ENCODE results near the gene DENND1A. TPM values are rescaled to one million over a fixed set of nuclear protein-coding genes. Genes with fewer than 3 reads are reported as not detected.

The DENND1A gene
- total and polyA plus RNA-seq, 4 donors: 13.4 to 30.5 (median 28.3) TPM

DNA sequence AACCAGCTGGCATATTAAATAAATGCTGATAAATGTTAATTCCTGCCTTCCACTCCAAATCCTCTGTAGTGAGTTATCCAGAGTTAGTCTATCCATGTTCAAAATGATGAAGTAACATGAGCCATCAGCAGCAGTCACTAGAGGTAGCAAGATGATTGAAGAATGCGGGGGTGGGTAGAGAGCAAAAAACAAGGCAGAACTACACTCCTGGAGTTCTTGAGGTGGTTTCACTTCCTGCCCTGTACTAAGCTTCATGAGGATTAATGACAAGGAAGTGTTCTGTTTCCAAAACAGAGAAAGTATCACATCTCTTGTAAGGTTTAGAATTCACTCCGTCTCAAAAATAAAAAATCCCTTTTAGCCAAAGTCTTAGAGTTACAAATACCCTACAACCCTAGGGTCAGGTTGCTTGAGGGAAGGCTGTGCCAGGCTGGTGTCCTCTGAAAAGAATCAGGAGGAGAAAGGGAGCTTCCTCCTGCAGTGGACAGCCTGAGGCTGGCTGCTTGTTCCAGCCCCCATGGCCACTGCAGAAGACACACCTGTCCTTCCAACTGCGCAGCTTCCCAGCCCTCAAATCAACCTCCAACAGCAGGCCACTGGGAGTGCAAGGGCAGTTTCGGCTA is 180.2 kb downstream of the DENND1A start:
- Histone ChIP-seq H3K4me1 (ENCODE audit: control insufficient read depth, insufficient read depth, low read length) (peaks cover 12% of the 10 kb centered on the region), H3K27me3 (ENCODE audit: control insufficient read depth, insufficient read depth, low read length) (no peaks in the 10 kb centered on the region), H3K9me3 (ENCODE audit: control insufficient read depth, insufficient read depth, low read length) (no peaks in the 10 kb centered on the region), H3K36me3 (ENCODE audit: control insufficient read depth, insufficient read depth, low read length) (no peaks in the 10 kb centered on the region), H3K27ac (ENCODE audit: low read depth, low read length) (no peak overlapping the region), H3K4me3 (ENCODE audit: low read depth, low read length) (no peak overlapping the region)
- 76% methylated on average over 2 of the region's 4 CpGs for WGBS (ENCODE audit: insufficient coverage)
- no peak for DNase-seq (ENCODE audit: low read depth in 4 of 6, low spot score in 6 of 6)

DNA sequence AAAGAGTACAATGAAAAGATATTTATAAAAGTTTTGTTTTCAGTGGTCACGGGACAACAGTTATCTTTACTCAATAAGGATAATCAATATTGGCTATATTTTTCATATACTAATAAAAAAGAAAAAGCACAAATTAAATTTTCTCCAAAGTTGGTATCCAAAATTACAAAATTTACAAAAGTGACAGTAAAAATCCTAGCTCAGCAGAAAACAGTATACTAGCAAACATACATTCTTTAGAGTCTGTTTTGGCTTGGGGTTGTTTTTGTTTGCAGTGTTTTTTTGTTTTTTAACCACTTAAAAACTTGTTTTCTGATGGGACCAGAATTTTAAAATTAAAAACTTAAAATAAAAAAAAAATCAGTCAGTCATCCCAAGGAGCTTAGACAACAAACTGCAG is 183.2 kb downstream of the DENND1A start:
- Histone ChIP-seq H3K36me3 (ENCODE audit: control insufficient read depth, insufficient read depth, low read length) (no peaks in the 10 kb centered on the region), H3K4me3 (ENCODE audit: low read depth, low read length) (no peak overlapping the region), H3K4me1 (ENCODE audit: control insufficient read depth, insufficient read depth, low read length) (peaks cover 17% of the 10 kb centered on the region), H3K27me3 (ENCODE audit: control insufficient read depth, insufficient read depth, low read length) (no peaks in the 10 kb centered on the region), H3K27ac (ENCODE audit: low read depth, low read length) (no peak overlapping the region), H3K9me3 (ENCODE audit: control insufficient read depth, insufficient read depth, low read length) (no peaks in the 10 kb centered on the region)
- no peak for DNase-seq (ENCODE audit: low read depth in 4 of 6, low spot score in 6 of 6)
- no CpG with 5 or more reads among the region's 1 CpG for WGBS (ENCODE audit: insufficient coverage)

DNA sequence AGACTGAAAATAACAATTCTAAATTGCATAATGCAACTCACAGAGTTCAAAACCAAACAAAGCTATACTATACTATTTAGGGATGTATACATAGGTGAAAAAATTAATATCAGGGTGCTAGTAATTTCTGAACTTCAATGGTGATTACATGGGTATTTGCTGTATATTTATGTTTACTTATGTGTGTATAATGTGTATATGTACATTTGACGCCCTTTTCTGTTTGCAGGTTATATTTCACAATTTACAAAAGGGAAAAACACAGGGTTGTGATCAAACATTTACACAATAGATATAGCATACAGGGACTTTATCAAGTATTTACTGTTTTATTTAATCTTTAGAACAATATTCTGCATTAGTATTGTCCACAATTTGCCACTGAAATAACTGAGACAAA is 184.0 kb downstream of the DENND1A start:
- no CpG with 5 or more reads among the region's 1 CpG for WGBS (ENCODE audit: insufficient coverage)
- Histone ChIP-seq H3K27ac (ENCODE audit: low read depth, low read length) (no peak overlapping the region), H3K27me3 (ENCODE audit: control insufficient read depth, insufficient read depth, low read length) (no peaks in the 10 kb centered on the region), H3K9me3 (ENCODE audit: control insufficient read depth, insufficient read depth, low read length) (no peaks in the 10 kb centered on the region), H3K4me3 (ENCODE audit: low read depth, low read length) (no peak overlapping the region), H3K36me3 (ENCODE audit: control insufficient read depth, insufficient read depth, low read length) (no peaks in the 10 kb centered on the region), H3K4me1 (ENCODE audit: control insufficient read depth, insufficient read depth, low read length) (peaks cover 17% of the 10 kb centered on the region)
- DNase-seq (ENCODE audit: low read depth in 4 of 6, low spot score in 6 of 6): no peak

DNA sequence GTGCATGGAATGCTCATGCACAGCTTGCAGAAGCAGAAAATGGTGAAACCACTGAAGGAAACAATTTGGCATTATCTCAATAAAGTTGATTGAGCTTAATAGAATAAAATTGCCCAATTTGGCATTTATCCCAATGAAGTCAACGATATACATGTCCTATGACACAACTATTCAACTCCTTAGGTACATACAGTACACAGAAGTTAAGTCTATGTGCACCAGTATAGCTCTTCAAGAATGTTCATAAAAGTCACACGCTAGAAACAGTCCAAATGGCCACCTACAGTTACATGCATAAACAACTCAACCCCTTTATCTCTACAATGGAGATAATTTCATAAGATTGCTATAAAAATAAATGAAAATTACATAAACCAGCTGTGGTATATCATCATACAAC is 184.5 kb downstream of the DENND1A start:
- no peak overlapping the region for H3K4me3 ChIP-seq (ENCODE audit: low read depth, low read length)
- WGBS (ENCODE audit: insufficient coverage): 40% methylated on average over 1 of the region's 2 CpGs

DNA sequence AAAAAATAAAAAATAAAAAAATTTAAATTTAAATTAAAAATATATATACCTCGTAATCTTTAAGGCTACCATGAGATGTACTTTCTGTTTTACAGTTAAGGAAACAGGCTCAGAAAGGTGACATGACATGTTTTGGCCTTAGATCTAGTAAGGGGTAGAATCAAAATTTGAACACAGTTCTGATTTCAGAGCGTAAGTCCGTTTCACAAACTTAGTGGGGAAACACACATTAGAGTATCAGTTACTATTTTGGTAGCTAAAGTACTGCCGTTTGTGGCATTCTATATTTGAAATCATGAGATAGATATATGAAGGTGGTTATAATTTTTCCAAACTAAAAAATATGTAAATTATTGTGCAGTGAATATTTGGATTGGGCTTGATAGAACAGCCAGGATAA is 186.2 kb downstream of the DENND1A start:
- no CpG with 5 or more reads among the region's 4 CpGs for WGBS (ENCODE audit: insufficient coverage)
- Histone ChIP-seq H3K27ac (ENCODE audit: low read depth, low read length) (no peak overlapping the region), H3K4me3 (ENCODE audit: low read depth, low read length) (no peak overlapping the region), H3K9me3 (ENCODE audit: control insufficient read depth, insufficient read depth, low read length) (no peaks in the 10 kb centered on the region), H3K4me1 (ENCODE audit: control insufficient read depth, insufficient read depth, low read length) (peaks cover 8% of the 10 kb centered on the region), H3K27me3 (ENCODE audit: control insufficient read depth, insufficient read depth, low read length) (no peaks in the 10 kb centered on the region), H3K36me3 (ENCODE audit: control insufficient read depth, insufficient read depth, low read length) (no peaks in the 10 kb centered on the region)
- DNase-seq (ENCODE audit: low read depth in 4 of 6, low spot score in 6 of 6): no peak

More for the DNA sequence above, 184.5 kb downstream of the DENND1A start:
- H3K27me3 ChIP-seq (ENCODE audit: control insufficient read depth, insufficient read depth, low read length): no peaks in the 10 kb centered on the region
- peaks cover 15% of the 10 kb centered on the region for H3K4me1 ChIP-seq (ENCODE audit: control insufficient read depth, insufficient read depth, low read length)
- H3K9me3 ChIP-seq (ENCODE audit: control insufficient read depth, insufficient read depth, low read length): no peaks in the 10 kb centered on the region
- no peaks in the 10 kb centered on the region for H3K36me3 ChIP-seq (ENCODE audit: control insufficient read depth, insufficient read depth, low read length)
- no peak overlapping the region for H3K27ac ChIP-seq (ENCODE audit: low read depth, low read length)
- DNase-seq (ENCODE audit: low read depth in 4 of 6, low spot score in 6 of 6): no peak

DNA sequence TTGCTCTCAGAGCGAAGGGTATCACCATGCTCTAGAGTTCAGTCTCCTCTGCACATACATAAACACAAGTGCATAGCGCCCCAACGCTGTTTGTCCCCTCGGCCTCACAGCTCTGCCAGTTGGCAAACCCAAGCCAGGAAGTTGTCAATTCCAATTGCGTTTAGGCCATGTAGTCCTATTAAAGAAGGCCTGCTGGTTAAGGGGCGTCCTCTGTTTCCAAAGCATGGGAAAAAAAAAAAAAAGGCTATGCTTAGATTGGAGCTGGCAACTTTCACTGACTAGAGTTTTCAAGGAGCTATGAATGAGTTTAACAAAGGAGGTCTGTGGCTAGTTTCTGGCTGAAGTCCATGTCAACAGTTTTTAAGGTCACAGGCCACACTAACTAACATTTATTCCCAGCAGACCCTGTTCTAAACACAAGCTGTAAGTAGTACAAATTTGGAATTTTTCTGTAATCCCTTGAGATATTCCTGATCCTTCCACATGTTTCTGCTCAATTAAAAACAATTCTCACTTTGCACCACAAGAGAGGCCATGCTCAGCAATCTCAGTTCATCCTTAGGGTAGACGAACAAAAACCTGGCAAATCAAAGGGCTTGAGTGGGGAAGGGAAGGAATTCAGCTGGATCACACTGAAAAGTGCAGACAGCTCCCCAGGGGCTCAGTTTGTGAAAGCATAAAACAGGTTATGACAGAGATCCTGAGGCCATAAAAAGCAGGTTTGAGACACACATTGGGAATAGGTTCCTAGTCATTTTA is 187.7 kb downstream of the DENND1A start:
- Histone ChIP-seq H3K27me3 (ENCODE audit: control insufficient read depth, insufficient read depth, low read length) (no peaks in the 10 kb centered on the region), H3K9me3 (ENCODE audit: control insufficient read depth, insufficient read depth, low read length) (no peaks in the 10 kb centered on the region), H3K27ac (ENCODE audit: low read depth, low read length) (peak overlapping the region; percentile 59), H3K4me1 (ENCODE audit: control insufficient read depth, insufficient read depth, low read length) (peaks cover 8% of the 10 kb centered on the region), H3K36me3 (ENCODE audit: control insufficient read depth, insufficient read depth, low read length) (no peaks in the 10 kb centered on the region), H3K4me3 (ENCODE audit: low read depth, low read length) (no peak overlapping the region)
- WGBS (ENCODE audit: insufficient coverage): 19% methylated on average over 5 of the region's 7 CpGs
- DNase-seq (ENCODE audit: low read depth in 4 of 6, low spot score in 6 of 6): peak; percentile 50 to 92 (median 75)

DNA sequence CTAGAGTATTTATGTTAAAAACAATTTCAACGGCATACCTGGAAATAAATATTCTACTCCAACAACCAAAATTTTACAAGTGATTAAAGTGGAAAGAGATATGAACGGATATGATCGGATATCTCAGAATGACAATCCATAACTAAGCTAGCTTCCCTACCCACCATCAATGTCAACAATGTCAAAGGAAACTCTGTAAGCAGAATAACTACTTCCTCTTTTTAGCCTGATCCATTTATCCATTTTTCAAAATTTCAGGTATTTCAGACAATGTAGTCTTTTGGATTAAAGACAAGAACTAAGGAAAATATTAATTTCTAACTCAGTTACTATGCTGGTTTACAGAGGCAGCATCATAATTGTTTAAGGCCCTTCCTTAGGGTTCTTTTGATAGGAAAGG is 188.7 kb downstream of the DENND1A start:
- no CpG with 5 or more reads among the region's 3 CpGs for WGBS (ENCODE audit: insufficient coverage)
- Histone ChIP-seq H3K4me3 (ENCODE audit: low read depth, low read length) (no peak overlapping the region), H3K9me3 (ENCODE audit: control insufficient read depth, insufficient read depth, low read length) (no peaks in the 10 kb centered on the region), H3K27ac (ENCODE audit: low read depth, low read length) (no peak overlapping the region), H3K27me3 (ENCODE audit: control insufficient read depth, insufficient read depth, low read length) (no peaks in the 10 kb centered on the region), H3K36me3 (ENCODE audit: control insufficient read depth, insufficient read depth, low read length) (no peaks in the 10 kb centered on the region), H3K4me1 (ENCODE audit: control insufficient read depth, insufficient read depth, low read length) (peaks cover 8% of the 10 kb centered on the region)
- DNase-seq (ENCODE audit: low read depth in 4 of 6, low spot score in 6 of 6): no peak

DNA sequence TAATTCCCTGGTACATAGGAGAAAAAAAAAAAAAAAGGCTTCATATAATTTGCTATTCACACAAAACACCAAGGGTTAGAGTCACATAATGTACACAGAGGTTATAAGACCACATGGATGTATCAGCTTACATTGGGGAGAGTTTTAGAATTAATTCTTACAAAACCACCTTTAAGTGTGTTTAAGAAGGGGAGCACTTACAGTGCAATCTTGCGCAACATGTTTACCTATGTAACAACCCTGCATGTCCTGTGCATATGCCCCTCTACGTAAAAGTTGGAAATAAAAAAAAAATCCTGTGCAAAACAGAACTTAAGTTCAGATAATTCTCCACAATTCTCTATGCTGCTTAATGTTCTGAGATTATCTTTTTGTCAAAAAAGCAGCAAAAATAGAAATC is 190.0 kb downstream of the DENND1A start:
- H3K27ac ChIP-seq (ENCODE audit: low read depth, low read length): no peak overlapping the region
- no peaks in the 10 kb centered on the region for H3K36me3 ChIP-seq (ENCODE audit: control insufficient read depth, insufficient read depth, low read length)
- H3K4me3 ChIP-seq (ENCODE audit: low read depth, low read length): no peak overlapping the region
- peaks cover 8% of the 10 kb centered on the region for H3K4me1 ChIP-seq (ENCODE audit: control insufficient read depth, insufficient read depth, low read length)
- no peaks in the 10 kb centered on the region for H3K9me3 ChIP-seq (ENCODE audit: control insufficient read depth, insufficient read depth, low read length)
- H3K27me3 ChIP-seq (ENCODE audit: control insufficient read depth, insufficient read depth, low read length): no peaks in the 10 kb centered on the region
- DNase-seq (ENCODE audit: low read depth in 4 of 6, low spot score in 6 of 6): no peak
- no CpG with 5 or more reads among the region's 2 CpGs for WGBS (ENCODE audit: insufficient coverage)

DNA sequence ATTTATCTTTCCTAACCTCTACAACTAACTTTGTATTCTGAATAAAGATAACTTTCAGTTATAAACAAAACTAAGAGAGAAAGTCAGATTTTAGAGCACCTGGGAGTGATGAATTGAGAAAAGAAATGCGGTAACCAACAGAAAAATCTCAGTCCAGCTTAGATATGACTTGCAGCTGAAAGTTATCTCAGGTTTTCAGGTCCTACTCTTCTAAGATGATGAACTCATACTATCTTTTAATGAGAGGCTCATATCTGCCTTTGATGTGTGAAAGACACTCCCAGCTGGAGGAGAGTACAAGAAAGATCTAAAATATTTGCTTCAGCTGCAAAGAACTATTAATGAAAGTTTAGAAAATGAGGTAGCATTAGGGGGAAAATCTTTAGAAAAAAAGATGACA is 190.5 kb downstream of the DENND1A start:
- H3K27ac ChIP-seq (ENCODE audit: low read depth, low read length): no peak overlapping the region
- H3K4me3 ChIP-seq (ENCODE audit: low read depth, low read length): no peak overlapping the region
- H3K27me3 ChIP-seq (ENCODE audit: control insufficient read depth, insufficient read depth, low read length): no peaks in the 10 kb centered on the region
- WGBS (ENCODE audit: insufficient coverage): no CpG with 5 or more reads among the region's 1 CpG
- DNase-seq (ENCODE audit: low read depth in 4 of 6, low spot score in 6 of 6): no peak
- peaks cover 8% of the 10 kb centered on the region for H3K4me1 ChIP-seq (ENCODE audit: control insufficient read depth, insufficient read depth, low read length)
- H3K36me3 ChIP-seq (ENCODE audit: control insufficient read depth, insufficient read depth, low read length): no peaks in the 10 kb centered on the region
- H3K9me3 ChIP-seq (ENCODE audit: control insufficient read depth, insufficient read depth, low read length): no peaks in the 10 kb centered on the region

DNA sequence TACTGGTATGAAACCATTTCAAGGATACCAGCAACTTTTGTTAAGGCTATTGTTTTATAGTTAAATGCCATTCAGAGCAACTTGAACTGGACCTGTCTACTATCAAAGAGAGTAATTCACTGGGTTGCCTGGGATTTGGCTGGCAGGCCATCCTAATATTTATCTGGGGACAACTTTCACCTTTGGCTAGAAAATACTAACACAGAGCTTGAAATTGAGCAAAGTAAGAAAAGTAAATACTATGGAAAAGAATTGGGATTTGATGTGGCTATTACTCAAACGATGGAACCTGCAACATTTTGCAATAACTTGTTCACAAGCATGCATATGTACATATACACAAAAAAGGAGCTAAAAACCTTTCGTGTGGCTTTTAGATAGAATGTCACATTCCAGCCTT is 191.3 kb downstream of the DENND1A start:
- Histone ChIP-seq H3K4me3 (ENCODE audit: low read depth, low read length) (no peak overlapping the region), H3K27me3 (ENCODE audit: control insufficient read depth, insufficient read depth, low read length) (no peaks in the 10 kb centered on the region), H3K27ac (ENCODE audit: low read depth, low read length) (no peak overlapping the region), H3K4me1 (ENCODE audit: control insufficient read depth, insufficient read depth, low read length) (peaks cover 8% of the 10 kb centered on the region), H3K36me3 (ENCODE audit: control insufficient read depth, insufficient read depth, low read length) (no peaks in the 10 kb centered on the region), H3K9me3 (ENCODE audit: control insufficient read depth, insufficient read depth, low read length) (no peaks in the 10 kb centered on the region)
- WGBS (ENCODE audit: insufficient coverage): no CpG with 5 or more reads among the region's 2 CpGs
- DNase-seq (ENCODE audit: low read depth in 4 of 6, low spot score in 6 of 6): peak in 1 of 6 donors; percentile 37

Data from spinal cord (tissue), 10 donors.